H1 (cell line): ENCODE measurements around the gene ASCC3. TPM values are rescaled to one million over a fixed set of nuclear protein-coding genes. Genes with fewer than 3 reads are reported as not detected.

Experiments
- CTCF ChIA-PET: fragments of 300-600 bp; sonication (Branson Sonifier 250); formaldehyde crosslinking; loops from one replicate; lab custom pipeline; 2021; ENCODE audit not compliant: partially characterized antibody; lab: Charles Lee
- POLR2A ChIA-PET: fragments of 300-600 bp; sonication (Branson Sonifier 250); formaldehyde crosslinking; loops from one replicate; lab custom pipeline; 2021; ENCODE audit warnings: inconsistent platforms; ENCODE audit not compliant: partially characterized antibody; lab: Charles Lee
- DNase-seq, 2 experiments: peaks; one replicate each; pipeline versions ENCODE4 v3.0.0 to v3.0.0-alpha.2; 2010 to 2022; ENCODE audit warnings: low spot score in 2 of 2, low read depth in 1 of 2, mixed read lengths in 1 of 2
- FAIRE-seq: peaks from 2 replicates; lab custom pipeline; 2011; peaks lifted over from hg19 to GRCh38; lab: Jason Lieb, UNC
- H2AFZ ChIP-seq: 2 replicates; pipeline ENCODE4 v1.8.1; 2012; ENCODE audit warnings: low read length, inconsistent platforms
- H2AK5ac ChIP-seq: 2 replicates; pipeline ENCODE4 v1.6.1; 2013; ENCODE audit warnings: low read depth, low read length
- H2BK120ac ChIP-seq: replicated peaks from 2 replicates; pipeline ENCODE3; 2013; ENCODE audit warnings: low read depth, low read length, inconsistent platforms
- H2BK12ac ChIP-seq: 2 replicates; pipeline ENCODE4 v1.6.1; 2013; ENCODE audit warnings: low read depth, low read length
- H2BK15ac ChIP-seq: 2 replicates; pipeline ENCODE4 v1.6.1; 2013; ENCODE audit warnings: low read length
- H2BK20ac ChIP-seq: 2 replicates; pipeline ENCODE4 v1.6.1; 2013; ENCODE audit warnings: low read length
- H2BK5ac ChIP-seq: 2 replicates; pipeline ENCODE4 v1.6.1; 2013; ENCODE audit warnings: low read depth, low read length
- H3K14ac ChIP-seq: 2 replicates; pipeline ENCODE4 v1.6.1; 2013; ENCODE audit warnings: inconsistent platforms; ENCODE audit not compliant: insufficient read length
- H3K18ac ChIP-seq: 2 replicates; pipeline ENCODE4 v1.6.1; 2013; ENCODE audit warnings: low read length; ENCODE audit errors: extremely low read depth
- H3K23ac ChIP-seq: 2 replicates; pipeline ENCODE4 v1.6.1; 2013; ENCODE audit warnings: inconsistent platforms; ENCODE audit not compliant: insufficient read length
- H3K23me2 ChIP-seq: 2 replicates; pipeline ENCODE4 v1.6.1; 2013; ENCODE audit warnings: low read depth, low read length
- H3K27ac ChIP-seq: 2 replicates; pipeline ENCODE4 v1.6.1; 2011; ENCODE audit warnings: low read depth, low read length, inconsistent platforms
- H3K27me3 ChIP-seq, 4 experiments: replicated peaks in 1 of 4; 1 replicate in 1 of 4; 2 replicates in 3 of 4; pipeline versions ENCODE4 v1.6.1 to v1.8.1; 2011 to 2013; ENCODE audit warnings: low read length in 3 of 4, mild to moderate bottlenecking in 3 of 4, inconsistent platforms in 2 of 4, mixed read lengths in 2 of 4, moderate library complexity in 1 of 4; ENCODE audit not compliant: control insufficient read depth in 3 of 4, insufficient read depth in 3 of 4; ENCODE audit errors: extremely low read depth in 1 of 4
- H3K36me3 ChIP-seq, 4 experiments: 2 replicates each; pipeline versions ENCODE4 v1.6.1 to v1.8.1; 2011 to 2013; ENCODE audit warnings: mild to moderate bottlenecking in 4 of 4, low read length in 3 of 4, moderate library complexity in 2 of 4, control low read depth in 1 of 4, inconsistent platforms in 1 of 4; ENCODE audit not compliant: insufficient read depth in 4 of 4, control insufficient read depth in 2 of 4
- H3K4ac ChIP-seq: replicated peaks from 2 replicates; pipeline ENCODE3; 2013; ENCODE audit warnings: low read length, low read depth, mixed read lengths, inconsistent platforms; ENCODE audit not compliant: insufficient read length
- H3K4me1 ChIP-seq, 4 experiments: replicated peaks in 1 of 4; 1 replicate in 1 of 4; 2 replicates in 3 of 4; pipeline versions ENCODE4 v1.6.1 to v1.8.1; 2011 to 2013; ENCODE audit warnings: low read length in 3 of 4, inconsistent platforms in 2 of 4, mixed read lengths in 1 of 4; ENCODE audit not compliant: insufficient read depth in 4 of 4, control insufficient read depth in 3 of 4
- H3K4me2 ChIP-seq, 2 experiments: 2 replicates each; pipeline versions ENCODE4 v1.6.1 to v1.8.1; 2011 to 2013; ENCODE audit warnings: low read depth in 2 of 2, low read length in 2 of 2, control low read depth in 1 of 2, inconsistent platforms in 1 of 2, mild to moderate bottlenecking in 1 of 2; ENCODE audit not compliant: insufficient read depth in 1 of 2
- H3K4me3 ChIP-seq, 4 experiments: fragments of 200-600, 300-600 bp in 1 of 4; sonication (generic), shearing (Covaris generic), sonication (Bioruptor Twin) in 1 of 4; 2 replicates each; pipeline versions ENCODE4 v1.5.1 to v1.8.1; 2011 to 2016; ENCODE audit warnings: low read length in 4 of 4, low read depth in 3 of 4, control low read depth in 2 of 4, inconsistent platforms in 2 of 4, mild to moderate bottlenecking in 2 of 4, mixed read lengths in 1 of 4, moderate library complexity in 1 of 4; ENCODE audit not compliant: insufficient read depth in 2 of 4; ENCODE audit errors: extremely low read depth in 1 of 4
- H3K56ac ChIP-seq: replicated peaks from 2 replicates; pipeline ENCODE3; 2013; ENCODE audit warnings: low read depth, mild to moderate bottlenecking, mixed read lengths, low read length, inconsistent platforms; ENCODE audit not compliant: insufficient read length
- H3K79me1 ChIP-seq: 2 replicates; pipeline ENCODE4 v1.6.1; 2013; ENCODE audit warnings: low read depth, low read length, control low read depth
- H3K79me2 ChIP-seq, 2 experiments: 2 replicates each; pipeline versions ENCODE4 v1.6.1 to v1.8.1; 2012 to 2013; ENCODE audit warnings: low read length in 2 of 2, mild to moderate bottlenecking in 2 of 2, inconsistent platforms in 1 of 2; ENCODE audit not compliant: insufficient read depth in 2 of 2, control insufficient read depth in 1 of 2
- H3K9ac ChIP-seq, 4 experiments: replicated peaks in 1 of 4; 1 replicate in 1 of 4; 2 replicates in 3 of 4; pipeline versions ENCODE4 v1.6.1 to v1.8.1; 2011 to 2013; ENCODE audit warnings: low read depth in 3 of 4, low read length in 3 of 4, control low read depth in 2 of 4, mild to moderate bottlenecking in 2 of 4, moderate library complexity in 2 of 4, inconsistent platforms in 1 of 4; ENCODE audit errors: extremely low read depth in 1 of 4
- H3K9me3 ChIP-seq, 2 experiments: 2 replicates each; pipeline versions ENCODE4 v1.6.1 to v1.8.1; 2012 to 2013; ENCODE audit warnings: mild to moderate bottlenecking in 2 of 2, moderate library complexity in 2 of 2, control low read depth in 1 of 2, inconsistent platforms in 1 of 2, low read depth in 1 of 2, low read length in 1 of 2, mixed read lengths in 1 of 2; ENCODE audit not compliant: insufficient read depth in 2 of 2
- H4K20me1 ChIP-seq, 2 experiments: replicated peaks in 1 of 2; 2 replicates each; pipeline versions ENCODE3 to v1.8.1; 2011 to 2013; ENCODE audit warnings: inconsistent platforms in 2 of 2, low read length in 2 of 2, mild to moderate bottlenecking in 1 of 2; ENCODE audit not compliant: insufficient read depth in 2 of 2, control insufficient read depth in 1 of 2
- H4K5ac ChIP-seq: 2 replicates; pipeline ENCODE4 v1.6.1; 2013; ENCODE audit warnings: low read length, low read depth, mixed read lengths, inconsistent platforms; ENCODE audit not compliant: insufficient read length
- H4K8ac ChIP-seq: 2 replicates; pipeline ENCODE4 v1.8.0; 2013; ENCODE audit warnings: mild to moderate bottlenecking, moderate library complexity, low read length, inconsistent platforms; ENCODE audit not compliant: insufficient read depth; ENCODE audit errors: extremely low read depth
- H4K91ac ChIP-seq: replicated peaks from 2 replicates; pipeline ENCODE3; 2013; ENCODE audit warnings: low read length, mixed read lengths, inconsistent platforms; ENCODE audit not compliant: insufficient read length
- NANOG ChIP-seq: IDR thresholded peaks from 2 replicates; pipeline ENCODE4 v1.6.1; 2011; ENCODE audit warnings: low read length, low read depth, mild to moderate bottlenecking, inconsistent platforms; ENCODE audit not compliant: insufficient read depth, poor library complexity, severe bottlenecking
- TAF7 ChIP-seq: optimal IDR thresholded peaks from 2 replicates; pipeline ENCODE3; 2011; ENCODE audit warnings: low read depth, mild to moderate bottlenecking, inconsistent platforms, low read length, moderate library complexity, borderline replicate concordance
- WGBS, 2 experiments: shearing (Covaris generic) in 1 of 2; methylation state at CpG; one replicate each; pipeline versions ENCODE4 v1.1.6 to v1.1.7; 2013 to 2015; ENCODE audit warnings: low lambda C conversion rate in 2 of 2, mixed read lengths in 2 of 2, inconsistent platforms in 1 of 2, low coverage in 1 of 2, missing lambda C conversion rate in 1 of 2; ENCODE audit not compliant: insufficient replicate concordance in 2 of 2, insufficient coverage in 1 of 2, insufficient read length in 1 of 2; ENCODE audit errors: extremely low coverage in 1 of 2, missing lambda C conversion rate in 1 of 2; 5-methylcytosine and 5-hydroxymethylcytosine counted together
- polyA plus RNA-seq, 7 experiments: library from polyadenylated mRNA; depleted of rRNA in 3 of 7; stranded (reverse) in 5 of 7; unstranded in 2 of 7; fragments of >200 nt in 5 of 7; fragments of 200-250 nt in 2 of 7; gene quantifications; 1 replicate in 5 of 7; 2 replicates in 1 of 7; 4 replicates in 1 of 7; pipeline versions ENCODE4 v1.2.1 to v1.2.3, GENCODE V29; 2011 to 2013; ENCODE audit warnings: missing spikeins in 2 of 7, mixed read lengths in 2 of 7
- total RNA-seq: library from RNA; stranded (reverse); fragmentation: NEBNext Ultra II Directional; extraction: Animal tissue kit (Norgen Biotek cat#: 25700); gene quantifications from 2 replicates; pipeline ENCODE4 v1.2.1, GENCODE V29; 2021
- TF ChIP-seq, protein P1 (sequence below): IDR thresholded peaks from 2 replicates; pipeline ENCODE4 v1.6.1; 2012; ENCODE audit warnings: low read length, inconsistent platforms

Gene ASCC3
- total and polyA plus RNA-seq, 2 of the 8 experiments (the other 6 are each of a cell fraction or from before 2014, with no cell fraction given): 37.5 to 77.8 TPM

DNA sequence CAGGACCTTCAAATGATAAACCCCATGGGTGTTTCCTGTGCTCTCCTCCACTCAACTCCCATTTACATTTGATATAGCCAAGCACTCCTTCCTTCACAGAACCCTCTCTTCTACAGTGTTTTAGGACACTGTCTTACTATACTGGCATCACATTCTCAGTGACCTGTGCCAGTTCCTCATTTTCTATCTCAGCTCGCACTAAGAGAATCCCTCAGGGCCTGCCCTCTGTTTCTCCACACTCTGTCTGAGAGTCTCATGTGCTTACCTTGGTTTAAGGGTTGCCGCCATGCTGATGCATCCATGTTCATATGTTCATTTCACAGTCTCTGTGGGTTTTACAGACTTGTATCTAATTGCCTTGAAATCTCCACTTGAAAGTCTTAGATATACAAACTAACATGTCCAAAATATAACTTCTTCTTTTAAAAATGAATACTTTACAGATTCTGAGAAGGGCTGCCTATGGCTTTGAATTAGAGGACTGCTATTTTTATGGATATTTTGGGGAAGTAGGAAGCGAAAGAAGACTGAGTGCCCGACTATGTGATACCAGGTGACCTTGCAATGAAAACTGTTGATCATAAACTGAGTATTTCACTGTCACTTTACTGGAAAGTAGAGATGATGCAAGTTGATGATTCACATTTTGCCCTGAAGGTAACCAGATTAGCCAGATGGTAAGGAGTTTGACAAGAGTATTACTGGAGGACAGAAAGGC is 263.3 kb downstream of the ASCC3 start:
- Histone ChIP-seq H3K4ac (no peak overlapping the region), H3K4me3 (no peak overlapping the region), H3K27me3 (no peaks in the 10 kb centered on the region), H4K91ac (no peak overlapping the region), H2BK12ac (no peak overlapping the region), H2AFZ (no peak overlapping the region), H3K4me2 (no peak overlapping the region), H2BK5ac (no peak overlapping the region), H3K9ac (no peak overlapping the region), H4K8ac (no peak overlapping the region), H3K14ac (no peak overlapping the region), H2AK5ac (no peak overlapping the region), H3K36me3 (peaks cover 0 to 6% (median 2%) of the 10 kb centered on the region in 4 experiments; a peak in 3 of 8 replicates), H3K56ac (no peak overlapping the region), H3K27ac (no peak overlapping the region), H3K18ac (no peak overlapping the region), H3K79me1 (no peaks in the 10 kb centered on the region), H3K9me3 (0 out of 4 replicates have a peak, but pooled peaks cover 0 to 3% of the 10 kb centered on the region in 2 experiments), H3K23ac (no peak overlapping the region), H2BK15ac (no peak overlapping the region), H3K4me1 (no peaks in the 10 kb centered on the region), H3K79me2 (no peaks in the 10 kb centered on the region), H3K23me2 (no peaks in the 10 kb centered on the region), H4K20me1 (peaks cover 0 to 1% of the 10 kb centered on the region in 2 experiments), H4K5ac (no peak overlapping the region), H2BK120ac (no peak overlapping the region), H2BK20ac (no peak overlapping the region)
- WGBS, 2 experiments: 75% methylated on average over 4 of the region's 4 CpGs; no CpG with 5 or more reads in 1 of the 2 experiments
- FAIRE-seq (no peak), DNase-seq (no peak)
- no peak for TF ChIP-seq NANOG
- no peak for TF ChIP-seq TAF7
- TF ChIP-seq, protein P1, sequence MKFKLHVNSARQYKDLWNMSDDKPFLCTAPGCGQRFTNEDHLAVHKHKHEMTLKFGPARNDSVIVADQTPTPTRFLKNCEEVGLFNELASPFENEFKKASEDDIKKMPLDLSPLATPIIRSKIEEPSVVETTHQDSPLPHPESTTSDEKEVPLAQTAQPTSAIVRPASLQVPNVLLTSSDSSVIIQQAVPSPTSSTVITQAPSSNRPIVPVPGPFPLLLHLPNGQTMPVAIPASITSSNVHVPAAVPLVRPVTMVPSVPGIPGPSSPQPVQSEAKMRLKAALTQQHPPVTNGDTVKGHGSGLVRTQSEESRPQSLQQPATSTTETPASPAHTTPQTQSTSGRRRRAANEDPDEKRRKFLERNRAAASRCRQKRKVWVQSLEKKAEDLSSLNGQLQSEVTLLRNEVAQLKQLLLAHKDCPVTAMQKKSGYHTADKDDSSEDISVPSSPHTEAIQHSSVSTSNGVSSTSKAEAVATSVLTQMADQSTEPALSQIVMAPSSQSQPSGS: no peak
- ChIA-PET CTCF (interaction anchor here (1.3 kb wide), 1 partner anchor 47 kb away, joined by 3 read pairs; no protein-coding TSS in a partner anchor), POLR2A (no interaction called here)
